ENCODE results near the gene PTPRN2. TPM values are rescaled to one million over a fixed set of nuclear protein-coding genes. Genes with fewer than 3 reads are reported as not detected.

PTPRN2 gene
- total RNA-seq, 1 donor from 2014 or later, result 15.4 TPM

GRCh38 chr7:158073845-158074840 lies 513.5 kb downstream of the PTPRN2 start:
- no peak overlapping the region for H3K4me3 Mint-ChIP-seq
- no peaks in the 10 kb centered on the region for H3K36me3 Mint-ChIP-seq
- TF ChIP-seq, protein P1, sequence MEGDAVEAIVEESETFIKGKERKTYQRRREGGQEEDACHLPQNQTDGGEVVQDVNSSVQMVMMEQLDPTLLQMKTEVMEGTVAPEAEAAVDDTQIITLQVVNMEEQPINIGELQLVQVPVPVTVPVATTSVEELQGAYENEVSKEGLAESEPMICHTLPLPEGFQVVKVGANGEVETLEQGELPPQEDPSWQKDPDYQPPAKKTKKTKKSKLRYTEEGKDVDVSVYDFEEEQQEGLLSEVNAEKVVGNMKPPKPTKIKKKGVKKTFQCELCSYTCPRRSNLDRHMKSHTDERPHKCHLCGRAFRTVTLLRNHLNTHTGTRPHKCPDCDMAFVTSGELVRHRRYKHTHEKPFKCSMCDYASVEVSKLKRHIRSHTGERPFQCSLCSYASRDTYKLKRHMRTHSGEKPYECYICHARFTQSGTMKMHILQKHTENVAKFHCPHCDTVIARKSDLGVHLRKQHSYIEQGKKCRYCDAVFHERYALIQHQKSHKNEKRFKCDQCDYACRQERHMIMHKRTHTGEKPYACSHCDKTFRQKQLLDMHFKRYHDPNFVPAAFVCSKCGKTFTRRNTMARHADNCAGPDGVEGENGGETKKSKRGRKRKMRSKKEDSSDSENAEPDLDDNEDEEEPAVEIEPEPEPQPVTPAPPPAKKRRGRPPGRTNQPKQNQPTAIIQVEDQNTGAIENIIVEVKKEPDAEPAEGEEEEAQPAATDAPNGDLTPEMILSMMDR (conservative IDR thresholded peaks at IDR 0.05), result no peak
- H3K27ac Mint-ChIP-seq, result no peak overlapping the region
- no peak for DNase-seq (ENCODE audit: extremely low spot score, unreplicated experiment)
- H3K4me1 Mint-ChIP-seq (ENCODE audit: unreplicated experiment), result no peaks in the 10 kb centered on the region
- H3K9me3 Mint-ChIP-seq, result no peaks in the 10 kb centered on the region
- H3K27me3 Mint-ChIP-seq, result no peaks in the 10 kb centered on the region

GRCh38 chr7:158072991-158073730 lies 514.5 kb downstream of the PTPRN2 start:
- Mint-ChIP-seq H3K4me3 (no peak overlapping the region), H3K27me3 (no peaks in the 10 kb centered on the region), H3K4me1 (ENCODE audit: unreplicated experiment) (no peaks in the 10 kb centered on the region), H3K9me3 (no peaks in the 10 kb centered on the region), H3K36me3 (no peaks in the 10 kb centered on the region), H3K27ac (no peak overlapping the region)
- TF ChIP-seq, protein P1 (conservative IDR thresholded peaks at IDR 0.05), result no peak
- no peak for DNase-seq (ENCODE audit: extremely low spot score, unreplicated experiment)

- Mint-ChIP-seq H3K4me3 (no peak overlapping the region), H3K4me1 (ENCODE audit: unreplicated experiment) (no peaks in the 10 kb centered on the region), H3K27ac (no peak overlapping the region), H3K27me3 (peaks cover 7% of the 10 kb centered on the region), H3K36me3 (no peaks in the 10 kb centered on the region), H3K9me3 (no peaks in the 10 kb centered on the region)
- DNase-seq (ENCODE audit: extremely low spot score, unreplicated experiment), result no peak
- TF ChIP-seq, protein P1 (conservative IDR thresholded peaks at IDR 0.05), result no peak
These were observed 517.3 kb downstream of the PTPRN2 start for GRCh38 chr7:158070222-158070920.

DNA sequence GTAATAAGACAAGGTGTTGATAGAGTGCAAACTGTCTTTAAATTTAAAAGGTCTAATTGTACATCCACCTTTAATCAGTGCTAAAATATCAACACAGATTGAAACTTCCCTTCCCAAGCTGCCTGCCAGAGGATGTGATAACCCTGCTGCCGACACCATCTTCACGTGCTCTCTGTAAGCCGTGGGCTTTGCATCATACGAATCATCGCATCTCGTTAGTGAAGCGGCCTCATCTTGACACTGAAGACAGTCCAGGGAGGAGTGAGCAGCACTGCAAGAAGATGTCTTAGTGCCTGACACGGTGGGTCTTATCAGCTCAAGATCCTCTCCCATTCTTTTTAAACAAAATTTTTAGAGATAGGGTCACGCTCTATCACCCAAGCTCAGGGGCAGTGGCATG lies 518.8 kb downstream of the PTPRN2 start:
- peaks cover 7% of the 10 kb centered on the region for H3K27me3 Mint-ChIP-seq
- no peak overlapping the region for H3K27ac Mint-ChIP-seq
- H3K36me3 Mint-ChIP-seq, result no peaks in the 10 kb centered on the region
- no peaks in the 10 kb centered on the region for H3K9me3 Mint-ChIP-seq
- DNase-seq (ENCODE audit: extremely low spot score, unreplicated experiment), result no peak
- no peaks in the 10 kb centered on the region for H3K4me1 Mint-ChIP-seq (ENCODE audit: unreplicated experiment)
- H3K4me3 Mint-ChIP-seq, result no peak overlapping the region
- TF ChIP-seq, protein P1 (conservative IDR thresholded peaks at IDR 0.05), result no peak

DNA sequence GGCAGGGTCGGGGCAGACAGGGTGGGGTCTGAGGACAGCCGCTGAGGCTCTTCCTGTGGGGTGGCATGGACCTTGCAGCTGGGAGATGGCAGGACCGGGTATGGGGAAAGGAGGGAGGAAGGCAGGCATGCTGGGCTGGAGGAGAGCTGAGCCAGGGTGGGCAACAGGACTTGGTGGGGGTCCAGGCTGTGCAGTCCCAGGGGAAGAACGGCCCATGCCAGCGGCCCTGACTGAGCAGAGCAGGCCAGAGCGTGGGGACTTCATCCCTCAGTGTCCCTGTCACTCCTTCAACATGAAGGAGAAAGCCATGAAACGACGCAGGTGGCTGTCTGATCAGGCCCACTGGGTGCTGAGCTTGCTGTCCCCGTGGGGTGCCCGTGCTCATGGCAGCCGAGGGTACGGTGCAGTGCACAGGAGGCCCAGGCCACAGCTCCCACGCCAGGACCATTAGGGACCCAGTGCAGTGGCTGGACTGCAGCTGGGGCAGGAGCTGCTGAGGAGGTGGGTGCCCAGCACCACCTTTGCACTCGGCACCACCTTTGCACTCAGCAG lies 519.6 kb downstream of the PTPRN2 start:
- no peaks in the 10 kb centered on the region for H3K36me3 Mint-ChIP-seq
- no peak for DNase-seq (ENCODE audit: extremely low spot score, unreplicated experiment)
- H3K27ac Mint-ChIP-seq, result no peak overlapping the region
- TF ChIP-seq, protein P1 (conservative IDR thresholded peaks at IDR 0.05), result no peak
- no peaks in the 10 kb centered on the region for H3K4me1 Mint-ChIP-seq (ENCODE audit: unreplicated experiment)
- H3K9me3 Mint-ChIP-seq, result no peaks in the 10 kb centered on the region
- no peak overlapping the region for H3K4me3 Mint-ChIP-seq
- H3K27me3 Mint-ChIP-seq, result peaks cover 7% of the 10 kb centered on the region

All from type B pancreatic cell (in vitro differentiated cells).